Activated CD8-positive, alpha-beta T cell treated with anti-CD3 and anti-CD28 coated beads, Interleukin-2, amount 10 ng/mL, durations not matched to agents 7 days and 5 days (primary cell): ENCODE results near the gene IFT43. TPM values are rescaled to one million over a fixed set of nuclear protein-coding genes. Genes with fewer than 3 reads are reported as not detected.

Experiments used
- ATAC-seq: fragments of 150-1000 bp; cut with Tn5 transposase; one replicate; pipeline ENCODE4 v1.10.0; 2021; ENCODE audit warnings: moderate library complexity
- CTCF ChIA-PET: fragments of 350-600 bp; sonication (Branson Sonifier 250); formaldehyde crosslinking; loops from one replicate; lab custom pipeline; 2021; ENCODE audit warnings: antibody characterized with exemption; lab: Charles Lee
- POLR2A ChIA-PET: fragments of 350-600 bp; sonication (Branson Sonifier 250); formaldehyde crosslinking; loops from one replicate; lab custom pipeline; 2021; ENCODE audit warnings: antibody characterized with exemption; lab: Charles Lee
- DNase-seq: peaks from one replicate; pipeline ENCODE4 v3.0.0-alpha.2; 2020
- H3K27ac Mint-ChIP-seq: one replicate; pipeline ENCODE4 v1.8.0; 2021; ENCODE audit warnings: mild to moderate bottlenecking, mixed read lengths
- H3K27me3 Mint-ChIP-seq: one replicate; pipeline ENCODE4 v1.8.0; 2021; ENCODE audit warnings: low read depth, mixed read lengths
- H3K36me3 Mint-ChIP-seq: one replicate; pipeline ENCODE4 v1.8.0; 2021; ENCODE audit warnings: low read depth, mixed read lengths
- H3K4me1 Mint-ChIP-seq: one replicate; pipeline ENCODE4 v1.8.0; 2021; ENCODE audit warnings: low read depth, mixed read lengths
- H3K4me3 Mint-ChIP-seq: one replicate; pipeline ENCODE4 v1.8.0; 2021; ENCODE audit warnings: mild to moderate bottlenecking, mixed read lengths
- H3K9me3 Mint-ChIP-seq: one replicate; pipeline ENCODE4 v1.8.0; 2022; ENCODE audit warnings: mixed read lengths; ENCODE audit not compliant: insufficient read depth
- total RNA-seq, 2 experiments: library from RNA; stranded (reverse); gene quantifications; one replicate each; pipeline ENCODE4 v1.2.3, GENCODE V29; 2021

The IFT43 gene
- total RNA-seq, 2 experiments from 2014 or later = 5.3 to 5.9 TPM

DNA sequence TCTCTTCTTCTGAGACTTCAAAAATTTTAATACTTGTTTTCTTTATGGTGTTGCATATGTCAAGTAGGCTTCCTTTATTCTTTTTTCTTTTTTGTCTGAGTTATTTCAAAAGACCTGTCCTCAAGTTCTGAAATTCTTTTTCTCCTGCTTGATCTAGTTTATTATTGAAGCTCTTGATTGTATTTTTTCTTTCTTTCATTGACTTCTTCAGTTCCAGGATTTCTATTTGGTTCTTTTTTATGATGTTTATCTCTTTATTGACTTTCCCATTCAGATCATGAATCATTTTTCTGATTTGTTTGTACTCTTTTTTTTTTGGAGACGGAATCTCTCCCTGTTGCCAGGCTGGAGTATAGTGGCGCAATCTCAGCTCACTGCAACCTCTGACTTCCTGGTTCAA is 34.1 kb downstream of the IFT43 start:
- Mint-ChIP-seq H3K4me3 (no peak overlapping the region), H3K27ac (no peak overlapping the region), H3K36me3 (peaks cover 11% of the 10 kb centered on the region), H3K27me3 (no peaks in the 10 kb centered on the region), H3K9me3 (peaks cover 9% of the 10 kb centered on the region), H3K4me1 (no peaks in the 10 kb centered on the region)
- ChIA-PET POLR2A (no interaction called here), CTCF (no interaction called here)
- ATAC-seq (no peak), DNase-seq (no peak)

DNA sequence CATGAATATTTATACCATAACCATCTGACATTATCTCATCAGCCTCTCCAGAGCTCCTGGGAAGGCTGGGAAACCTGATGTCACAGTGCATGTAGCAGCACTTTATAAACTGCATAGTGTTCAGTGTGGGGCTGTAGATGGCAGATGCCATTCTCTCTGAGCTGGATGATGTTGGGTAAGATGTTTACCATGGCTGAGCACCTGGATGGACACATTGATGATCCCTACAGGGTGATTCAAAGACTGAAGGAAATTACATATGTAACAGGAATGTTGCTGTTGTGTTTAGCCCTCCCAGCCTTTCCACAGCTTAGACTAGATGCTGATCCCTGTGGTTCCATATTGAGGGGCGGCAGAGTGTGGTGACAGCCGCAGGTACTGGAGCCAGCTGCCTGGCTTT is 37.4 kb downstream of the IFT43 start:
- ChIA-PET CTCF (interaction anchor here (0.6 kb wide), 1 partner anchor 309 kb away, joined by 3 read pairs; no protein-coding TSS in a partner anchor), POLR2A (no interaction called here)
- Mint-ChIP-seq H3K27me3 (no peaks in the 10 kb centered on the region), H3K27ac (no peak overlapping the region), H3K4me3 (no peak overlapping the region), H3K4me1 (no peaks in the 10 kb centered on the region), H3K36me3 (peaks cover 9% of the 10 kb centered on the region), H3K9me3 (peaks cover 9% of the 10 kb centered on the region)
- DNase-seq (no peak), ATAC-seq (no peak)

DNA sequence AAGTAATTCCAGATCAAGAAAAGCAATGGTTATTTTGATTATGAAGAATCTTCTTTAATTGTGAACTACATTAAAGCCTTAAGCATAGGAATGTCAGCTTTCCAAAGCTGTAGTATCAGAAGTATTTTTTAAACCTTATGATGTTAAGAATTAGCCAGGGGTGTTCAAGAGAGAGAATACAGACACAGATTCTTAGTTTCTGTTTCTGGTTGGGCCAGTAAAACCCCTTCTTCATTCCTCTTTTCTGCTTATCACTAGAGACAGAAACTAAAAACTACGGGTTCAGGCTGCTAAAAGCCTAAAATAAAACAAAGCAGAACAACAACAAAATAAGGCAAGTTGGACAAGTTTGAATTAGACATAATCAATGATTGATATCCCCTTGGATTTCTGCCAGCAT is 38.2 kb downstream of the IFT43 start:
- no peak overlapping the region for H3K4me3 Mint-ChIP-seq
- no peaks in the 10 kb centered on the region for H3K27me3 Mint-ChIP-seq
- H3K9me3 Mint-ChIP-seq = peaks cover 9% of the 10 kb centered on the region
- no peak overlapping the region for H3K27ac Mint-ChIP-seq
- DNase-seq = no peak
- peaks cover 9% of the 10 kb centered on the region for H3K36me3 Mint-ChIP-seq
- no peaks in the 10 kb centered on the region for H3K4me1 Mint-ChIP-seq
- CTCF ChIA-PET = no interaction called here
- no peak for ATAC-seq
- POLR2A ChIA-PET = no interaction called here

DNA sequence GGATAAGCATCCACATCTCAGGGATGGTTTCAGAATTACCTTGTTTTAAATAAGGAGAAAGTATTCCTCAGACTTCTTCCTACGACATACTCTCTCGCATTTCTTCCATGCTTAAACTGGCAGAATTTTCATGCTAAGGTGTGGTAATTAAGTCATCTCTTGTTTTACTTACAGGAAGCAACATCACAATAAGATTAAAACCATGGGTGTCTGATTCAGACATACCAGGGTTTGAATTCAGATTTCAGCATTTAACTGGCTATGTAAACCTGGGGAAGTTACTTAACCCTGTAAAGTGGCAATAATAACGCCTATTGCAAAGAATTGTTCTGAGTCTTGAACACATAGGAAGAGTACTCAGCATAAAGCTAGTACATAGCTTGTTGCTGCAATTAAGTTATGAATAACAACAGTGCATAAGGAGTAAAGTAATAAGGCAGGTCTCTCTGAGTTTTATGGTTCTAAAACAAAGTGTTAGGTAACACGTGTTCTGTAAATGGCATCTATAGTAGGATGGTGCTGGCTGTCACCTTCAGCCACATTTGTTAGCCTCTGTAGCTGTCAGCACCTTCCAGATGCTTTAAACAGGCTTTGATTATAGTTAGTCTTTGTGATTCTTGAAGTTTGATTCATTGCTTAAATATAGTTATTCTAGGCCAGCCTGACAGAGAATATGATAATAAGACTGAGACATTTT is 38.8 kb downstream of the IFT43 start:
- no peak for ATAC-seq
- Mint-ChIP-seq H3K27ac (no peak overlapping the region), H3K4me3 (no peak overlapping the region), H3K27me3 (no peaks in the 10 kb centered on the region), H3K4me1 (no peaks in the 10 kb centered on the region), H3K36me3 (peaks cover 8% of the 10 kb centered on the region), H3K9me3 (peaks cover 5% of the 10 kb centered on the region)
- POLR2A ChIA-PET = no interaction called here
- DNase-seq = no peak
- CTCF ChIA-PET = no interaction called here

DNA sequence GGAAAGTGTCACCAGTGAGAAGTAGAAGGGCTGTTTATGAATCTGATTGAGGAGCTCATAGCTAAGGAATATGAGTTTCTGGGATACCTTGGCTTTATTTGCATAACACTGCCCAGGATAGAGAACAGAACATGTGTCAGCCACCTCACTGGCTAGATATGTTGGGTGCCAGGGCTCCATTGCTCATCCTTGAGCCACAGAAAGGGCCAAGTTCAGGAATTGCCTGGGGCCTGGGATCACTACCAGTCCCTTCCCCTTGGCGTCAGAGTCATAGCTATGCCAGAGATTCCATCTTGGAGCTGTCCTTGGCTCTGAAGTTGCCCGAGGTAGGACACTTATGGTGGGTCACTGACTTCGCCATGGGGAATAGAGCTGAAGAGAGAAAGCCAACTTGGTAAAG is 49.0 kb downstream of the IFT43 start:
- POLR2A ChIA-PET = no interaction called here
- CTCF ChIA-PET = interaction anchor here (3.3 kb wide), 1 partner anchor 16 kb away, joined by 15 read pairs; no protein-coding TSS in a partner anchor
- no peaks in the 10 kb centered on the region for H3K27me3 Mint-ChIP-seq
- no peak for ATAC-seq
- no peak overlapping the region for H3K27ac Mint-ChIP-seq
- H3K36me3 Mint-ChIP-seq = no peaks in the 10 kb centered on the region
- H3K9me3 Mint-ChIP-seq = no peaks in the 10 kb centered on the region
- H3K4me1 Mint-ChIP-seq = no peaks in the 10 kb centered on the region
- no peak for DNase-seq
- H3K4me3 Mint-ChIP-seq = no peak overlapping the region

DNA sequence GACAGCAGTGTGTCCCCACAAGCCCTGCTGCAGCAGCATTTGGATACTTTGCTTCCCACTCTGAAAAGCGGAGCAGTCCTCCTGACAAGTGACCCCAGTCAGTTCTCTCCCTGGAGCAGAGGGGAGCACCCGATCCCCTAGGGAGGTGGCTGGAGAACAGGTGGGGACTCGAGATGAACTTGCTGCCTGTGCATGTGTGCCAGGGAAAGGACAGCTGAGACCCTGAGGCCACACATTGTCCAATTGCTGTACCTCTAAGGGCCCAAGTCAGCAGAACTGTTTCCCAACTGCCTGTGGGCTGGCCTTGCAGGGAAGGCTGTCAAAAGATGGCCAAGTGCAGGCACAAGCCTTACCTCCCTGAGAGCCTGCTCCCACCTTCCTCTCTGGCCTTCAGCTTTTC is 55.1 kb downstream of the IFT43 start:
- ATAC-seq (no peak), DNase-seq (no peak)
- CTCF ChIA-PET = interaction anchor here (1.0 kb wide), 2 partner anchors 10 to 347 kb away, joined by 3 read pairs; no protein-coding TSS in a partner anchor
- H3K9me3 Mint-ChIP-seq = no peaks in the 10 kb centered on the region
- H3K27me3 Mint-ChIP-seq = no peaks in the 10 kb centered on the region
- POLR2A ChIA-PET = interaction anchor here (0.5 kb wide), 1 partner anchor 359 kb away, joined by 3 read pairs; no protein-coding TSS in a partner anchor
- H3K27ac Mint-ChIP-seq = no peak overlapping the region
- no peaks in the 10 kb centered on the region for H3K36me3 Mint-ChIP-seq
- no peak overlapping the region for H3K4me3 Mint-ChIP-seq
- no peaks in the 10 kb centered on the region for H3K4me1 Mint-ChIP-seq

DNA sequence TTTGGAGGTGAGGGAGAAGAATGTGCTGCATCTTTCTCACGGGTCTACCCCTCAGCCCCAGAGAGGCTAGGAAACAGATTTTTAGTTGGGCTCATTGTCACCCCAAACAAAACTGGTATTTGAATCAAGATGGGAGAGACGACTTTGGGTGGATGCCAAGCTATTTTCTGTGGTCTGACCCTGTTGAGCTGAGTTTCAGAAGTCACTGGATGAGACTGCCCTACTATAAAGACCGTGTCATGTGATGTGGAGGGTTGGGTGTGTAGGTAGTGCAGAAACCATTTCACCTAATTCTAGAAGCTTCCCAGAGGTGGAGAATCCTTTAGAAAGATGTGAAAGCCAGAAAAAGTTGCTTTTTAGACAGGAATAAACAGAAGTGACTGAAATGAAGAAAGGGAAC is 60.2 kb downstream of the IFT43 start:
- Mint-ChIP-seq H3K27me3 (no peaks in the 10 kb centered on the region), H3K4me1 (no peaks in the 10 kb centered on the region), H3K36me3 (no peaks in the 10 kb centered on the region), H3K9me3 (no peaks in the 10 kb centered on the region), H3K27ac (no peak overlapping the region), H3K4me3 (no peak overlapping the region)
- DNase-seq (no peak), ATAC-seq (no peak)
- ChIA-PET POLR2A (no interaction called here), CTCF (interaction anchor here (0.8 to 2.3 kb wide), 2 partner anchors 307 to 341 kb away, joined by 3 to 7 read pairs; no protein-coding TSS in a partner anchor)

DNA sequence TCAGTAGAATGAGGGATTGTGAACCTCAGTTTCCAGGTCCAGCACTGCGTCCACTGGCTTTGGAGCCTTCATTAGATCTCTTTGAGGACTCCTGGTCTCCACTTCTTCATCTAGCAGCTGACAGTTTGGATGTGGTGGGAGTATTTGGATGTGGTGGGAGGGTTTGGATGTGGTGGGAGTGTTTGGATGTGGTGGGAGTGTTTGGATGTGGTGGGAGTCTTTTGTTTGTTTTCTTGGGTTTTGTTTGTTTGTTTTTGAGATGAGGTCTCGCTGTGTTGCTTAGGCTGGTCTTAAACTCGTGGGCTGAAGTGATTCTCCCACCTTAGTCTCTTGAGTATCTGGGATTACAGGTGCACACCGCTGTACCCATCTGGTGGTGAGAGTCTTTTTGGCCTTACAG is 64.7 kb downstream of the IFT43 start:
- H3K9me3 Mint-ChIP-seq = no peaks in the 10 kb centered on the region
- ATAC-seq = no peak
- H3K4me1 Mint-ChIP-seq = no peaks in the 10 kb centered on the region
- H3K27me3 Mint-ChIP-seq = no peaks in the 10 kb centered on the region
- no peaks in the 10 kb centered on the region for H3K36me3 Mint-ChIP-seq
- ChIA-PET POLR2A (interaction anchor here (1.3 kb wide), 1 partner anchor 337 kb away, joined by 3 read pairs; no protein-coding TSS in a partner anchor), CTCF (interaction anchor here (0.6 to 3.5 kb wide), 28 partner anchors 9 to 598 kb away, joined by 3 to 75 read pairs (median 4); no protein-coding TSS in a partner anchor)
- no peak overlapping the region for H3K27ac Mint-ChIP-seq
- H3K4me3 Mint-ChIP-seq = no peak overlapping the region
- DNase-seq = no peak

DNA sequence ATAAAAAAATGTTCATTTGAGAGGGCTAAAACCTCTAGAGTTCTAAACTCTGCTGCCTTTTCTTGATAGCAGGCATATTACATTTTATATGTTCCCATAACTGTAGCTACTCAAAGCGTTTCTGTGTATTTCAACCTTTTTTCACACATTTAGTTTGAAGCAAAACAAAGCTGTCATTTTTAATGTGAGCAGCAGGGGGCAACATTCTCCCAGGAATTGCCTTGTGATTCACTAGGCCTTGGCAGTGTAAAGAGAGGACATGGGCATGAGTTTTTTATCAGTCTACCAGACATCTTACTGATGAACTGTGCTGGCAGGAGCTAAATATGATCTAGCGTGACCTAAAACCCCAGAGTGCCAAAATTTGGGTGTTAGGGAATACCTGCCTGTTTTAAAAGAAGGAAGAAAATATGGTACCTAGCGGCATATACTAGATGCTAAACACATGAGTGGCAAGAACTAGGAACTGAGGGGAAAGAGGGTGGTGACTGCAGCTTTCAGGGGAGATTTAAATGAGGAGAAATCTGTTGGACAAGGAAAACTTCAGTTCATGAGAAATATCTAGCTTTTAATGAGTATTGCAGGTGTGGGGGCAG is 65.3 kb downstream of the IFT43 start:
- Mint-ChIP-seq H3K9me3 (no peaks in the 10 kb centered on the region), H3K27ac (no peak overlapping the region), H3K4me1 (no peaks in the 10 kb centered on the region), H3K27me3 (no peaks in the 10 kb centered on the region), H3K36me3 (no peaks in the 10 kb centered on the region), H3K4me3 (no peak overlapping the region)
- DNase-seq = peak; percentile 72
- POLR2A ChIA-PET = interaction anchor here (1.3 kb wide), 1 partner anchor 336 kb away, joined by 3 read pairs; no protein-coding TSS in a partner anchor
- CTCF ChIA-PET = interaction anchor here (0.6 to 3.5 kb wide), 32 partner anchors 9 to 597 kb away, joined by 3 to 75 read pairs (median 3); no protein-coding TSS in a partner anchor
- ATAC-seq = peak; percentile 49

DNA sequence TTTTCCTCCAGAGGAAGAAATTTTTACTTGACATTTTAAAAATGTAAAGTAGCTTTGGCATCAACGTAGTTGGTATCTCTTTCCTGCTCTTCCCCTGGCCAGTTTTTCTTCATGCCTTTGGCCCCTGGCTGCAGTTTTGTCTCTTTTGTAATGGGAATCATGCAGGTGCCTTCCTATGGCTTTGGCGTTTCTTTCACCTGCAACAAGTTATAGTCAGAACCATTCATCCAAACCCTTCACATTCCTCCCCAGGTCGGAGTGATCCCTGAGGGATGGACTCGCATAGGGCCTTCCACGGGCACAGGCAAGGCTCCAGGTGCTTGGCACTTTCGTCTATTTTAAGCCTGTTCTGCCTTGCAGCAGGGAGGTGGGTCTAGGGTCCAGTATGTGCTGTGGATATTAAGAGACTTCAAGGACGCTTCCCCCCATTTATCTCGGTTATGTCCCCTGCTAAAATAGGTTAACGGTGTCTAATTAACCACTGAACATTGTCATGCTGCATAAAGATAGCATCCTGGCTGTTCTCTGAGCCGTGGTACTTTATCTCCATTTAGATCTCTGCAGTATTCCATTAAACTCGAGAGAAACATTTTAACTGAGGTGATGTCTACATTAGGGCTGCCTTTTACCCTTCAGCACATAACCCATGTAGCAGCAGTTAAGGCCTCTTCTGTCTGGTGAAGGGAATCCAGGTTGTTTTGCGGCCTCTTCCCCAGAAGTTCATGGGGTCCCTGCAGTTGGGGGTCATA is 66.3 kb downstream of the IFT43 start:
- no peaks in the 10 kb centered on the region for H3K9me3 Mint-ChIP-seq
- no peaks in the 10 kb centered on the region for H3K36me3 Mint-ChIP-seq
- no peak overlapping the region for H3K27ac Mint-ChIP-seq
- ChIA-PET CTCF (interaction anchor here (0.8 to 3.5 kb wide), 16 partner anchors 9 to 594 kb away, joined by 3 to 75 read pairs (median 4); no protein-coding TSS in a partner anchor), POLR2A (interaction anchor here (1.3 kb wide), 1 partner anchor 335 kb away, joined by 3 read pairs; no protein-coding TSS in a partner anchor)
- DNase-seq (no peak), ATAC-seq (no peak)
- H3K27me3 Mint-ChIP-seq = no peaks in the 10 kb centered on the region
- no peak overlapping the region for H3K4me3 Mint-ChIP-seq
- no peaks in the 10 kb centered on the region for H3K4me1 Mint-ChIP-seq

DNA sequence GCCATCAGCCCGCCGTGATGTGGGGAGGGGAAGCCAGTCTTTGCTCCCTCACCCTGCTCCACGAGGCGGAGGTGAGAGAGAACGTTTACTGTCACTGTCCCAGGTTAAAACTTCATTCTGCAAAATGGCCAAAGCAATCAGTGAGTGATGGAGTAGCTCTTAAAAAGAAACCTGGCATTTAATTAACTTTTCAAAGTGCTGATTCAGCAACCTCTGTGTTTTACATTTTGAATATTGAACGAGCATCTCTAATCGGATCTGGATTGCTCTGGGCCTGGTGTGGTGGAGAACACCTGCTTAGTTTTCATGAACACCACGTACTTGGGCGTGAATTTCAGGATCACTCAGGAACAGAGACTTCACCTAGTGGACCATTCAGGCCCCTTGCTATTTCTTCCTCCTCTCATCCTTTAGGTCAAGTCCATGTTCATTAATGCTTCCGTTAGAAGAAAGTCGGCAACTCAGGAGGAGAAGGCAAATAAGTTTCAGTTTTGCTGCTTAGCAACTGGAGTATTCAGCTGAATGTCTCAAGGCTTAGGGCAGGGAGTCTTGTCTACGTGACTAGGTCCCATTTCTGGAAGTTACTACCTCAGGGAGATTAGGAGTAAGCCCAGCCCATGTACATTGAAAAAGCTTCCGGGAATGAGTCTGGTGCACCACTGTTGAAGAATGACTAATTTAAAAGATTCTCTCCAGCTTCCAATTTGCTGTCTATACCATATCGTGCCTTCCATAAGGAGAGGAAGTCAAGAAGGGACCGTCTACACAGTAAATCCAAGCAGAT is 68.2 kb downstream of the IFT43 start:
- no peak overlapping the region for H3K27ac Mint-ChIP-seq
- no peak for ATAC-seq

More for the DNA sequence above, 68.2 kb downstream of the IFT43 start:
- CTCF ChIA-PET = interaction anchor here (0.8 to 2.4 kb wide), 2 partner anchors 299 to 333 kb away, joined by 3 to 16 read pairs; no protein-coding TSS in a partner anchor
- POLR2A ChIA-PET = no interaction called here
- Mint-ChIP-seq H3K4me3 (no peak overlapping the region), H3K9me3 (no peaks in the 10 kb centered on the region), H3K4me1 (no peaks in the 10 kb centered on the region), H3K27me3 (no peaks in the 10 kb centered on the region), H3K36me3 (no peaks in the 10 kb centered on the region)
- DNase-seq = no peak
